GM21381 (cell line): ENCODE results near the gene XPO4.
"Not testable (repeated sequence)": the region's sequence is repeated elsewhere in the genome, so short reads cannot be mapped to it uniquely, and the experiment has no call there.

Experiments
- ATAC-seq: cut with Tn5 transposase; IDR thresholded peaks from one replicate; pipeline ENCODE4 v1.9.1; 2021; ENCODE audit warnings: mild to moderate bottlenecking, moderate library complexity; ENCODE audit not compliant: unreplicated experiment

XPO4 gene

GRCh38 chr13:20891768-20892167, 10.8 kb downstream of the XPO4 start:
- ATAC-seq: no peak

GRCh38 chr13:20891034-20891433, 11.5 kb downstream of the XPO4 start:
- ATAC-seq: no peak

- not testable (repeated sequence) for ATAC-seq
Measured at GRCh38 chr13:20890540-20890939, 12.0 kb downstream of the XPO4 start.

GRCh38 chr13:20882206-20882605, 20.3 kb downstream of the XPO4 start:
- no peak for ATAC-seq

- no peak for ATAC-seq
Measured at GRCh38 chr13:20877902-20878301, 24.6 kb downstream of the XPO4 start.

GRCh38 chr13:20876802-20877201, 25.7 kb downstream of the XPO4 start:
- ATAC-seq: not testable (repeated sequence)

- not testable (repeated sequence) for ATAC-seq
Measured at GRCh38 chr13:20874439-20874838, 28.1 kb downstream of the XPO4 start.

GRCh38 chr13:20873348-20873747, 29.2 kb downstream of the XPO4 start:
- no peak for ATAC-seq

GRCh38 chr13:20870829-20871228, 31.7 kb downstream of the XPO4 start:
- ATAC-seq: no peak

GRCh38 chr13:20869540-20869939, 33.0 kb downstream of the XPO4 start:
- ATAC-seq: no peak

GRCh38 chr13:20867408-20867807, 35.1 kb downstream of the XPO4 start:
- no peak for ATAC-seq

GRCh38 chr13:20861666-20862065, 40.9 kb downstream of the XPO4 start:
- ATAC-seq: not testable (repeated sequence)

GRCh38 chr13:20860844-20861243, 41.7 kb downstream of the XPO4 start:
- no peak for ATAC-seq

- no peak for ATAC-seq
Measured at GRCh38 chr13:20856650-20857049, 45.9 kb downstream of the XPO4 start.

GRCh38 chr13:20851844-20852402, 50.6 kb downstream of the XPO4 start:
- no peak for ATAC-seq

- no peak for ATAC-seq
Measured at GRCh38 chr13:20848944-20849343, 53.6 kb downstream of the XPO4 start.

- ATAC-seq: no peak
Measured at GRCh38 chr13:20848203-20848602, 54.3 kb downstream of the XPO4 start.

GRCh38 chr13:20847296-20847695, 55.2 kb downstream of the XPO4 start:
- ATAC-seq: no peak

- ATAC-seq: no peak
Measured at GRCh38 chr13:20843166-20843565, 59.4 kb downstream of the XPO4 start.

- ATAC-seq: no peak
Measured at GRCh38 chr13:20840568-20840967, 62.0 kb downstream of the XPO4 start.

GRCh38 chr13:20833900-20834679, 68.5 kb downstream of the XPO4 start:
- no peak for ATAC-seq

GRCh38 chr13:20832861-20833260, 69.7 kb downstream of the XPO4 start:
- no peak for ATAC-seq

- ATAC-seq: no peak
Measured at GRCh38 chr13:20831933-20832332, 70.6 kb downstream of the XPO4 start.
